ENCODE data around the gene ALOX5AP. TPM values are rescaled to one million over a fixed set of nuclear protein-coding genes. Genes with fewer than 3 reads are reported as not detected.
"Not testable (repeated sequence)": the region's sequence is repeated elsewhere in the genome, so short reads cannot be mapped to it uniquely, and the experiment has no call there.

Gene ALOX5AP
- total RNA-seq, 1 experiment from 2014 or later, result 0.61 TPM

GRCh38 chr13:30731361-30732045 is 3.8 kb upstream of the ALOX5AP start:
- in situ Hi-C loops (cut with HindIII; ENCODE audit: low pct_unique_long_range_greater_than_20kb, low sequenced_read_pairs), result no loop called here

GRCh38 chr13:30732046-30732390 is 3.3 kb upstream of the ALOX5AP start:
- in situ Hi-C loops (cut with HindIII; ENCODE audit: low pct_unique_long_range_greater_than_20kb, low sequenced_read_pairs), result no loop called here

More at GRCh38 chr13:30731361-30732045, 3.8 kb upstream of the ALOX5AP start:
- DNase-seq (ENCODE audit: low read depth), result no peak

GRCh38 chr13:30734439-30734838 is 904 bp upstream of the ALOX5AP start:
- no peak for DNase-seq (ENCODE audit: low read depth)
- in situ Hi-C loops (cut with HindIII; ENCODE audit: low pct_unique_long_range_greater_than_20kb, low sequenced_read_pairs), result no loop called here

More at GRCh38 chr13:30732046-30732390, 3.3 kb upstream of the ALOX5AP start:
- no peak for DNase-seq (ENCODE audit: low read depth)

GRCh38 chr13:30735872-30736175 is 481 bp downstream of the ALOX5AP start:
- in situ Hi-C loops (cut with HindIII; ENCODE audit: low pct_unique_long_range_greater_than_20kb, low sequenced_read_pairs), result no loop called here

GRCh38 chr13:30736461-30737320 is 1.3 kb downstream of the ALOX5AP start:
- DNase-seq (ENCODE audit: low read depth), result no peak
- in situ Hi-C loops (cut with HindIII; ENCODE audit: low pct_unique_long_range_greater_than_20kb, low sequenced_read_pairs), result no loop called here

More at GRCh38 chr13:30735872-30736175, 481 bp downstream of the ALOX5AP start:
- DNase-seq (ENCODE audit: low read depth), result no peak

- in situ Hi-C loops (cut with HindIII; ENCODE audit: low pct_unique_long_range_greater_than_20kb, low sequenced_read_pairs), result no loop called here
- no peak for DNase-seq (ENCODE audit: low read depth)
Observed at GRCh38 chr13:30737511-30738337, 2.4 kb downstream of the ALOX5AP start.

GRCh38 chr13:30738526-30739236 is 3.3 kb downstream of the ALOX5AP start:
- no peak for DNase-seq (ENCODE audit: low read depth)
- in situ Hi-C loops (cut with HindIII; ENCODE audit: low pct_unique_long_range_greater_than_20kb, low sequenced_read_pairs), result no loop called here

GRCh38 chr13:30739237-30739528 is 3.8 kb downstream of the ALOX5AP start:
- in situ Hi-C loops (cut with HindIII; ENCODE audit: low pct_unique_long_range_greater_than_20kb, low sequenced_read_pairs), result no loop called here
- DNase-seq (ENCODE audit: low read depth), result no peak

GRCh38 chr13:30739761-30740642 is 4.7 kb downstream of the ALOX5AP start:
- in situ Hi-C loops (cut with HindIII; ENCODE audit: low pct_unique_long_range_greater_than_20kb, low sequenced_read_pairs), result no loop called here
- peak; percentile 78 for DNase-seq (ENCODE audit: low read depth)

- in situ Hi-C loops (cut with HindIII; ENCODE audit: low pct_unique_long_range_greater_than_20kb, low sequenced_read_pairs), result no loop called here
- no peak for DNase-seq (ENCODE audit: low read depth)
Observed at GRCh38 chr13:30742901-30743300, 7.6 kb downstream of the ALOX5AP start.

GRCh38 chr13:30743319-30744055 is 8.1 kb downstream of the ALOX5AP start:
- in situ Hi-C loops (cut with HindIII; ENCODE audit: low pct_unique_long_range_greater_than_20kb, low sequenced_read_pairs), result no loop called here
- DNase-seq (ENCODE audit: low read depth), result peak; percentile 97

GRCh38 chr13:30744056-30744680 is 8.8 kb downstream of the ALOX5AP start:
- peak; percentile 39 for DNase-seq (ENCODE audit: low read depth)
- in situ Hi-C loops (cut with HindIII; ENCODE audit: low pct_unique_long_range_greater_than_20kb, low sequenced_read_pairs), result no loop called here

- in situ Hi-C loops (cut with HindIII; ENCODE audit: low pct_unique_long_range_greater_than_20kb, low sequenced_read_pairs), result no loop called here
- DNase-seq (ENCODE audit: low read depth), result no peak
Observed at GRCh38 chr13:30744681-30745077, 9.3 kb downstream of the ALOX5AP start.

GRCh38 chr13:30745906-30746686 is 10.8 kb downstream of the ALOX5AP start:
- in situ Hi-C loops (cut with HindIII; ENCODE audit: low pct_unique_long_range_greater_than_20kb, low sequenced_read_pairs), result no loop called here
- no peak for DNase-seq (ENCODE audit: low read depth)

GRCh38 chr13:30746791-30747190 is 11.4 kb downstream of the ALOX5AP start:
- in situ Hi-C loops (cut with HindIII; ENCODE audit: low pct_unique_long_range_greater_than_20kb, low sequenced_read_pairs), result no loop called here
- DNase-seq (ENCODE audit: low read depth), result no peak

GRCh38 chr13:30747845-30748244 is 12.5 kb downstream of the ALOX5AP start:
- DNase-seq (ENCODE audit: low read depth); in situ Hi-C loops (cut with HindIII; ENCODE audit: low pct_unique_long_range_greater_than_20kb, low sequenced_read_pairs): not testable (repeated sequence)

Data from Caki2 (cell line).